ENCODE data around the gene ARHGAP26.

ARHGAP26 gene

DNA sequence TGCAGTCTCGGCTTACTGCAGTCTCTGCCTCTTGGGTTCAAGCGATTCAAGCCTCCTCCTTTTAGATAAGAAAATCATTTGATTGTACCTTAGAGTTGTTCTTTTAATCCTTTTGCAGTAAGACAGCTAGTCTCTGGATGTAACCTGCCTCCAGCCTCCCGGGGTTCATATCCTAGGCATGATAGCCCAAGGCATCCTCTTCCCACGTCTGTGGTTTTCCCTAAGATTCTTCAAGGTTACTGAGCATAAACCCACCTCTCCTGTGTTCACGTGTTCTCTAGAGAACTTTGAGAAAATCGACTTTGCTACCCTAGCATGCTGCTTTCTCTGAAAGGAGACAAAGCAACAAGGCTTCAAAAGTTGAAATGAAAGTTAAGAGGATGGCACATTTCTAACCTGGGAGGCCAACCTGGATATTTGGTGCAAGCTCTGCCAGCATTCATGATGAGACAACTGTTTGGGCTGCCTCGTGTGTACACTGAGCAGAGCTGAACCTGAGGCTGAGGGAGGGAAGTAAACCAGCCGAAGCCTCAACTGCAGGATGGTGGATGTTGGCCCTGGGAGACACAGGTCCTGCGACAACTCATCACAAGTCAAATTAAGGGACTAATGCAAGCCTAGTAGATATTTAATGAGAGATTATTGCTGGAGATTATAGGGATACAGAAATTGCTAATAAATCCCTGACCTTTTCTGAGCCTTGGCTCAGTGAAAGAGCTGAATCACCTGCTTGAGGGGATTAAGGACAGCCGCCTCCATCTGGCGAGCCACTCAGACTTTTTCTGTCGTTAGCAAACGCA, 261.8 kb downstream of the ARHGAP26 start:
- H3K9me3 ChIP-seq (ENCODE audit: control insufficient read depth, insufficient read depth, low read length) = no peaks in the 10 kb centered on the region
- H3K9ac ChIP-seq (ENCODE audit: low read depth, low read length) = no peak overlapping the region
- H3K36me3 ChIP-seq (ENCODE audit: insufficient read depth, low read length) = no peaks in the 10 kb centered on the region
- H3K4me1 ChIP-seq (ENCODE audit: insufficient read depth, low read length) = peaks cover 20% of the 10 kb centered on the region

DNA sequence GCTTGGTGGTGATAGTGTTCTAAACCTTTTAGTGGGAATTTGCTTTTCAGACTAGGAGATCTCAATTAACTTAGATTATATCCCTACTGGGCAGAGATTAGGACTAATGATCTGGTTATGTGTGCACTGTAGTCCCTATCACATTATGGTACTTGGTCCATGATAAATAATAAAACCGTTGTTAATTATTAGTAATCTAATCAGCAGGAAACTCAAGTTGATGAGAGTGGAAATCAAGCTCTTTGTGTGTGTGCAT, 262.3 kb downstream of the ARHGAP26 start:
- H3K36me3 ChIP-seq (ENCODE audit: insufficient read depth, low read length) = no peaks in the 10 kb centered on the region
- H3K9me3 ChIP-seq (ENCODE audit: control insufficient read depth, insufficient read depth, low read length) = no peaks in the 10 kb centered on the region
- peaks cover 23% of the 10 kb centered on the region for H3K4me1 ChIP-seq (ENCODE audit: insufficient read depth, low read length)
- no peak overlapping the region for H3K9ac ChIP-seq (ENCODE audit: low read depth, low read length)

DNA sequence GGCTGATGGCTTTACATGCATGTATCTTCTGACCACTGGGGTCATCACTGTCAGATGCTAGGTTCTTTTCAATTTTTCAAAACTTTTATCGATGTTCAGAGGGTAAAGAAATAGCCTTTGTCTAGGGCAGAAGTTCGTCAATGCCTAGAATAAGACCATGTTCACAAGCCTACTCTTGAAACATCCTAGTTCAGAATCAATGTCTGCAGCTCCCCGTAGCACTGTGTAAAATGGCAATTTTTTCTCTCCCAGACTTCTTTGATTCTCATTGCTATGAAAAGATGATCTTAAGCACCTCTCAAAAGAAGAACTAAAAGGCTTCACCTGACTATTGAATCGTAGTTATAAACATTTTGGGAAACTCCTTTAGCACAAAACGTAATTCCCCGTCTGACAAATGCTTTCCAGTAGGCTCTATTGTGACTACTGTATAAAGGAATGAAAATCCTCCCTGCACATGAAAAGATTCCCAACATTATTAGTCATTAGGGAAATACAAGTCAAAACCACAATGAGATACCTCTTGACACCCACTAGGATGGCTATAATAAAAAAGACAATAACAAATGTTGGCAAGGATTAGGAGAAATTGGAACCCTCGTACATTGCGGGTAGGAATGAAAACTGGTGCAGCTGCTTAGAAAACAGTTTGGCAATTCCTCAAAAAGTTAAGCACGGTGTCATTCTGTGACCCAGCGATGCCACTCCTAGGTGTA, 263.5 kb downstream of the ARHGAP26 start:
- H3K9me3 ChIP-seq (ENCODE audit: control insufficient read depth, insufficient read depth, low read length) = no peaks in the 10 kb centered on the region
- H3K4me1 ChIP-seq (ENCODE audit: insufficient read depth, low read length) = peaks cover 30% of the 10 kb centered on the region
- no peak overlapping the region for H3K9ac ChIP-seq (ENCODE audit: low read depth, low read length)
- H3K36me3 ChIP-seq (ENCODE audit: insufficient read depth, low read length) = no peaks in the 10 kb centered on the region

DNA sequence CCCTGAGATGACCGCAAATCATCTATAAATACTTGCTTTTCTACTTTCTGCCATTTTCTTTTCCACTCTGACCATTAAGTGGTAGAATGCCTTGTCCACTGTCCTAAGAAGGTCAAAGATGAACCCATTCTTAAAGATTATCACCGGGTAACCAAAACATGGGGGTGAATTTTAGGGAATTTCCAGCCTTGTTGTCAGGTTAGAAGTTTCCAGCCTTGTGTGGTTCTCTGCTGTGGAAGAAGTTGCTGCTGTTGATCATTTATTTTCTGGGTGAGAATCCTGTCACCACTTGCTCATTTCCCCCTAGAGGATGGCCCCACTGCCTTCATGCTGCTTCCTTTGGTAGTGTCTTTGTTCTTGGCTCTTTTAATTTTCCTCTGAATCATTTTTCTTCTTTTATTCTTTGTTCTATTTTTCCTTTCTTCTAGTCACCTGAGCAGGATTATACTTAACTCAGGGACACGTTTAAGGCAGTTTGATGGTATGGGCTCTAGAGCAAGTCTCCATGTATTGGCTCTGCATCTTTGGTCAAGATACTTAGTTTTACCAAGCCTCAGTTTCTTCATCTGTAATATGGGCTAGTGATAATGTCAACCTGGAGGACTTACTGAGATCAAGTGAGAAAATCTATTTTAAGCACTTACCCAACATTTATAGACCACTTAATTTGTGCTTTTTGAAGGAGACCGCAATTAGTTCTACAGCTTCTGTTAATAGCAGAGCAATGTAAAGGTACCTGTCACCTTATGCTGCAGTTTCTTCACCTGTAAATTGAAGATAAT, 266.2 kb downstream of the ARHGAP26 start:
- H3K36me3 ChIP-seq (ENCODE audit: insufficient read depth, low read length) = no peaks in the 10 kb centered on the region
- peaks cover 30% of the 10 kb centered on the region for H3K4me1 ChIP-seq (ENCODE audit: insufficient read depth, low read length)
- no peaks in the 10 kb centered on the region for H3K9me3 ChIP-seq (ENCODE audit: control insufficient read depth, insufficient read depth, low read length)
- no peak overlapping the region for H3K9ac ChIP-seq (ENCODE audit: low read depth, low read length)

DNA sequence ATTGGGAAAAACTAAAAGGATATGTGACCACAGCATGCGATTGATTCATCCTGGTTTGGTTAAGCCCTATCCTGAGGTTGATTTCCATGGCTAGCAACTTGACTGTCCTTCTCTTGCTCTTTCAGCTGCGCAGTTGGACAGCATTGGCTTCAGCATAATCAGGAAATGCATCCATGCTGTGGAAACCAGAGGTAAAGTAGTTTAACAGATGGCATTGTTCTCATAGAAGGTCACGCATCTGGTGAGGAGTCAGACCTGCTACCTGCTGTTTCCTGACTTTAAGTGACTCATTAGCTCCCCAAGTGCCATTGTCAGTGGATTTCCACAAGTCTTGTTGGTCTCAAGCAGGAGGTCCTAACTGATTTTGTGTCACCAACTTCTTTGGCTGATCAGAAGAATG, 266.9 kb downstream of the ARHGAP26 start:
- H3K9me3 ChIP-seq (ENCODE audit: control insufficient read depth, insufficient read depth, low read length) = no peaks in the 10 kb centered on the region
- H3K4me1 ChIP-seq (ENCODE audit: insufficient read depth, low read length) = peaks cover 26% of the 10 kb centered on the region
- no peak overlapping the region for H3K9ac ChIP-seq (ENCODE audit: low read depth, low read length)
- H3K36me3 ChIP-seq (ENCODE audit: insufficient read depth, low read length) = no peaks in the 10 kb centered on the region

- no peak overlapping the region for H3K9ac ChIP-seq (ENCODE audit: low read depth, low read length)
- no peaks in the 10 kb centered on the region for H3K36me3 ChIP-seq (ENCODE audit: insufficient read depth, low read length)
- peaks cover 25% of the 10 kb centered on the region for H3K4me1 ChIP-seq (ENCODE audit: insufficient read depth, low read length)
- H3K9me3 ChIP-seq (ENCODE audit: control insufficient read depth, insufficient read depth, low read length) = no peaks in the 10 kb centered on the region
These were observed 267.5 kb downstream of the ARHGAP26 start for GRCh38 chr5:143037708-143038107.

DNA sequence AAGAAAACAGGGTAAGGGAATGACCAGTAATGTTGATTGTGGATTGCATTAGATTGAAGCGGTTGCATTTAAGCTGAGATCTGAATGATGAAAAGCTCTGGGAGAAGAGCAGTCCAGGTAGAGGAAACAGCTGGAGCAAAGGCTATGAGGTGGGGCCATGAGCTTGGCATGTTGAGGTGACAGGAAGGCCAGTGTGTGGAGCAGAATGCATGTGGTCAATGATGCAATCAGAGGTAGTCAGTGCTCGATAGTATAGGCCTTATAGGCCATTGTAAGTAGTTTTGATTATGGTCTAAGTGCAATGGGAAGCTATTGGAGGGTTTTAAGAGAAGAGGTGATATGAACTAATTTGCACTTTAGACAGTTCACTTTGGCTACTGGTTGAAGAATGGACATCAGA, 270.4 kb downstream of the ARHGAP26 start:
- H3K9ac ChIP-seq (ENCODE audit: low read depth, low read length) = no peak overlapping the region
- H3K4me1 ChIP-seq (ENCODE audit: insufficient read depth, low read length) = peaks cover 21% of the 10 kb centered on the region; the same call in 1 of the 2 replicates
- H3K36me3 ChIP-seq (ENCODE audit: insufficient read depth, low read length) = no peaks in the 10 kb centered on the region
- no peaks in the 10 kb centered on the region for H3K9me3 ChIP-seq (ENCODE audit: control insufficient read depth, insufficient read depth, low read length)

GRCh38 chr5:143041461-143041860, 271.3 kb downstream of the ARHGAP26 start:
- H3K9ac ChIP-seq (ENCODE audit: low read depth, low read length) = no peak overlapping the region
- H3K9me3 ChIP-seq (ENCODE audit: control insufficient read depth, insufficient read depth, low read length) = no peaks in the 10 kb centered on the region
- H3K4me1 ChIP-seq (ENCODE audit: insufficient read depth, low read length) = peaks cover 17% of the 10 kb centered on the region; the same call in 1 of the 2 replicates
- H3K36me3 ChIP-seq (ENCODE audit: insufficient read depth, low read length) = no peaks in the 10 kb centered on the region

- Histone ChIP-seq H3K9ac (ENCODE audit: low read depth, low read length) (no peak overlapping the region), H3K9me3 (ENCODE audit: control insufficient read depth, insufficient read depth, low read length) (no peaks in the 10 kb centered on the region), H3K4me1 (ENCODE audit: insufficient read depth, low read length) (peaks cover 13% of the 10 kb centered on the region; the same call in 1 of the 2 replicates), H3K36me3 (ENCODE audit: insufficient read depth, low read length) (no peaks in the 10 kb centered on the region)
These were observed 272.0 kb downstream of the ARHGAP26 start for GRCh38 chr5:143041972-143042770.

DNA sequence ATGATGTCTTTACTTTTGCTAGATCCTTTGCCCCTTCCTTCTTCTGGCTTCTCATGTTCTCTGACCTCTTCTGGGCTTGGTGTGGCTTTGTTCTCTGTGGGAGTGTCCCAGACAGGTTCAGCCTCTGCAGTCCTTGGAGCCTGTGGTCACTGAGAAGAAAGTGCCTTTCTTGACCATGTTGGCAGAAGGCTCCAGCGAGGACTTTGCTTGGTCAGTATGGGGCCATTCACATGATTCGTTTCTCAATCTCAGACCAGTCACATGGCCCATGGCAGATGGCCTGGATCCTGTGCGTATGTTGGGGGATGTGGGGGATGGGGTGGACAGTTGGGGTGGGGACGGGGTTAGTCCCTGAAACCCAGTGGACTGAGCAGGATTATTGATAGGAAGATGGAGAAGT, 274.1 kb downstream of the ARHGAP26 start:
- no peak overlapping the region for H3K9ac ChIP-seq (ENCODE audit: low read depth, low read length)
- H3K36me3 ChIP-seq (ENCODE audit: insufficient read depth, low read length) = no peaks in the 10 kb centered on the region
- H3K9me3 ChIP-seq (ENCODE audit: control insufficient read depth, insufficient read depth, low read length) = no peaks in the 10 kb centered on the region
- 0 out of 2 replicates have a peak, but pooled peaks cover 3% of the 10 kb centered on the region for H3K4me1 ChIP-seq (ENCODE audit: insufficient read depth, low read length)

GRCh38 chr5:143045062-143045461, 274.9 kb downstream of the ARHGAP26 start:
- H3K9ac ChIP-seq (ENCODE audit: low read depth, low read length) = no peak overlapping the region
- no peaks in the 10 kb centered on the region for H3K36me3 ChIP-seq (ENCODE audit: insufficient read depth, low read length)
- H3K4me1 ChIP-seq (ENCODE audit: insufficient read depth, low read length) = 0 out of 2 replicates have a peak, but pooled peaks cover 3% of the 10 kb centered on the region
- H3K9me3 ChIP-seq (ENCODE audit: control insufficient read depth, insufficient read depth, low read length) = no peaks in the 10 kb centered on the region

DNA sequence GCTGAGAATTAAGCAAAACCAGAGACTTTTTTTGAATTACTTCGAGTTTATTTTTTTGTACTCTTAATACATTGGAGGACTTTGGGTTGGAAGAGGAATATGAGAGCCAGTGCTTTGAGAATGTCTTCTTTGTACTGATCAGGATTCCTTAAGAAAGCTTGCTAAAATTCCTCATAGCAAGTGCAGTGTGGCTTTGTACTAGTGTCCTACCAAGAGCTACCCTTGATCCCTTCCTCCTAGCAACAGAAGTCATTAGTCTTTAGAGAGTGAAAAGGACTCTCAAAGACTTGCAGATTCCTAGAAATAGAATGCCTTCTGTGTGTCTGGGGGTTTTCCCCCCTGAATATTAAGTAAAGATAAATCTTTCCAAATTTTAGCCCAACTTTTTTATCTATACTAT, 276.1 kb downstream of the ARHGAP26 start:
- Histone ChIP-seq H3K4me1 (ENCODE audit: insufficient read depth, low read length) (peaks cover 10% of the 10 kb centered on the region), H3K9me3 (ENCODE audit: control insufficient read depth, insufficient read depth, low read length) (no peaks in the 10 kb centered on the region), H3K36me3 (ENCODE audit: insufficient read depth, low read length) (no peaks in the 10 kb centered on the region), H3K9ac (ENCODE audit: low read depth, low read length) (no peak overlapping the region)

DNA sequence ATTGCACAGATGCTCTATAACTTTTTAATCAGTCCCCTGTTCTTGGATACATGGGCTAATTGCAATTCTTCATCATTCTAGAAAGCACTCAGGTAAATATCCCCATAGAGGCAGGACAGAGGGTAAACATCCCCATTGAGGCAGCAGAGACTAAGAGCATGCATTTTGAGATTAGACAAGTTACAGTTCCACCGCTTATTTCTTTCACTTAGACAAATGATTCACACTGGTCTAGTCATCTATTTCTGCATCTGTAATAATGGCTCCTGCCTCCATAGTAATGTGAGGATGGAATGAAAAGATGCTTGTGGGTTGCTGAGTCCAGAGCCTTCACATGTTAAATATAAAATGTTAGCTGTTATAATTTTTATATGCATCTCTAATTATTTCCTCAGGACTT, 276.9 kb downstream of the ARHGAP26 start:
- Histone ChIP-seq H3K9me3 (ENCODE audit: control insufficient read depth, insufficient read depth, low read length) (no peaks in the 10 kb centered on the region), H3K4me1 (ENCODE audit: insufficient read depth, low read length) (peaks cover 16% of the 10 kb centered on the region), H3K9ac (ENCODE audit: low read depth, low read length) (no peak overlapping the region), H3K36me3 (ENCODE audit: insufficient read depth, low read length) (no peaks in the 10 kb centered on the region)

GRCh38 chr5:143050183-143050582, 280.0 kb downstream of the ARHGAP26 start:
- Histone ChIP-seq H3K4me1 (ENCODE audit: insufficient read depth, low read length) (peaks cover 23% of the 10 kb centered on the region), H3K9me3 (ENCODE audit: control insufficient read depth, insufficient read depth, low read length) (no peaks in the 10 kb centered on the region), H3K9ac (ENCODE audit: low read depth, low read length) (no peak overlapping the region), H3K36me3 (ENCODE audit: insufficient read depth, low read length) (no peaks in the 10 kb centered on the region)
